ENCODE data around the gene ISL2.

Gene ISL2

DNA sequence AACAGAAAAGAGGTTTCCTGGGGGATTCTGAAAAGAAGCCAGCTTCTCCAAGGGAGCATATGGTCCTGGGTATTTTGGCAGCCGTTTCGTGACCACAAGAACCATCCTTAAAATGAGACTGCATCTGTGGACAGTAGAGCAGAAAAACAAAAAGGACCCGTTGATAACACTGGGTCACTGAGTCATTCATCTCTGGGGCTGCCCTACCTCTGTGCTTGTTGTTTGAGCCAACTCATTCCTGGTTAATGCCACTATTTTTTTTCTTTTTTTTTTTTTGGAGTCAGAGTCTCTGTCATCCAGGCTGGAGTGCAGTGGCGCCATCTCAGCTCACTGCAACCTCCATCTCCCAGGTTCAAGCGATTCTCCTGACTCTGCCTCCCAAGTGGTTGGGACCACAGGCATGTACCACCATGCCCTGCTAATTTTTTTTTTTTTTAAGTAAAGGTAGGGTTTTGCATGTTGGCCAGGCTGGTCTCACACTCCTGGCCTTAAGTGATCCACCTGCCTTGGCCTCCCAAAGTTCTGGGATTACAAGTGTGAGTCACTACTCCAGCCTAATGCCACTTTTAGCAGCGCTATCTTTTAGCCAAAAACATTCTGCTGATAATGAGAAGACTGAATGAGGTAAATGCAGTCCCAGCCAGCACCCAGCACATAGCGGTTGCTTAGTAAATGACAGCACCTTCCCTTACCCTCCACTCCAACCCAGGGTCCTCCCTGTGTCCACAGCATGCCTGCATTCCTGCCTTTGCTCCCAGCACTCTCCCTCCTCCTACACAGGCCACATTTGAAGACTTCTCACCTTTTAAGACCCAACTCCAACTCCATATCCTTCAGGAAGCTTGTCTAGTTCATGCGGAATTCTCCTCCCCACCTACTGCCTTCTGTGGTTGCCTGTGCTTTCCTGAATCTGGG is 9.1 kb upstream of the ISL2 start:
- Histone ChIP-seq H3K27ac (ENCODE audit: low read length) (no peak overlapping the region), H3K9me3 (ENCODE audit: control insufficient read depth, insufficient read depth, low read length) (no peaks in the 10 kb centered on the region), H3K27me3 (ENCODE audit: control insufficient read depth, insufficient read depth, low read length) (no peaks in the 10 kb centered on the region), H3K4me3 (ENCODE audit: low read length) (no peak overlapping the region), H3K36me3 (ENCODE audit: control insufficient read depth, insufficient read depth, low read length) (no peaks in the 10 kb centered on the region), H3K4me1 (ENCODE audit: control insufficient read depth, insufficient read depth, low read length) (no peaks in the 10 kb centered on the region)
- DNase-seq (ENCODE audit: low read depth, low spot score), result no peak
- no CpG with 5 or more reads among the region's 8 CpGs for WGBS (ENCODE audit: insufficient coverage, insufficient read length)

DNA sequence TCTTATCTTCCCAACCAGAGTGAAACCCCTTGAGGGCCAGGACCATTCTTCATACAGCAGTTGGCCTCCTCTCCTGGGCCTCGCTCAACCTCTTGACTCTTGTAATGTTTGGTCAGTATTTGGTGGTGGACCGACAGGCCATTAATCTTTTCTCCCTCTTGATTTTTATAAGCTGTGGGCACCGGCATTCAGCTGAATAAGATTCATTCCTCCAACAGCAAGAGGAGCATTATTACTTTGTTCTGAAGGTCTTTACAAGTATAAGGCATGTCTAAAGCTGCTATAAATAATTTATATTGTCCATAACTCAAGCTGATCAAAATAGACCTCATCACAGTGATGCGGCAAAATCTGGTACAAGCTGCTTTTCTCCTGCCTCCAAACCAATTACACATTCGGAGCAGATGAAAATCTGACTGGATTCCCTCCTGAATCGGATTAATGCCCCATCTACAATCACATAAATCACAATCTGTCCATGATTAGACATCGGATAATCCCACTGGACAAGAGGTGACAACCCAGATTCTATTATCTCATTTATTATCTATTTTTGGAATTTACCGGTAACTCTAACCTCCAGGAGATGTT is 8.4 kb upstream of the ISL2 start:
- H3K4me1 ChIP-seq (ENCODE audit: control insufficient read depth, insufficient read depth, low read length), result no peaks in the 10 kb centered on the region
- H3K36me3 ChIP-seq (ENCODE audit: control insufficient read depth, insufficient read depth, low read length), result no peaks in the 10 kb centered on the region
- DNase-seq (ENCODE audit: low read depth, low spot score), result no peak
- no peak overlapping the region for H3K4me3 ChIP-seq (ENCODE audit: low read length)
- no peaks in the 10 kb centered on the region for H3K9me3 ChIP-seq (ENCODE audit: control insufficient read depth, insufficient read depth, low read length)
- WGBS (ENCODE audit: insufficient coverage, insufficient read length), result no CpG with 5 or more reads among the region's 8 CpGs
- no peaks in the 10 kb centered on the region for H3K27me3 ChIP-seq (ENCODE audit: control insufficient read depth, insufficient read depth, low read length)
- no peak overlapping the region for H3K27ac ChIP-seq (ENCODE audit: low read length)

DNA sequence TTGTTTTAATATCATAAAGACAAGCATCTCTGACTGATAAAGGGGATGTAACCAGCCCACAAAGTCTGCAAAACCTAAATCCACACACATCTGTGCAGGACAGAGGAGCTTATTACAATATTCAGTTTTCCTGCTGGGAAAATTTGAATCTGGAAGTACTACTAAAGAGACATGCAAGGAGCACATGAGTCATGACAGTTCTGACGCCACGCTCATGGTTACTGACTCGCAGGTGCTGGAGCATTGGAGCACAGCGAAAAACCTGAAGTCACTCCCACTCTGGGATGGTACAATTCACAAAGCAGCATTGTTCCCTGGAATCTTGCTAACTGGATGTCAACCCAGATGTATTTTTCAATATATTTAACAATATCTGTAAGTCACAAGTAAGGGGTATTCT is 7.6 kb upstream of the ISL2 start:
- DNase-seq (ENCODE audit: low read depth, low spot score), result no peak
- WGBS (ENCODE audit: insufficient coverage, insufficient read length), result no CpG with 5 or more reads among the region's 4 CpGs
- H3K4me3 ChIP-seq (ENCODE audit: low read length), result no peak overlapping the region
- H3K27ac ChIP-seq (ENCODE audit: low read length), result no peak overlapping the region
- peaks cover under 1% of the 10 kb centered on the region; the same call in 1 of the 2 replicates for H3K4me1 ChIP-seq (ENCODE audit: control insufficient read depth, insufficient read depth, low read length)
- H3K27me3 ChIP-seq (ENCODE audit: control insufficient read depth, insufficient read depth, low read length), result no peaks in the 10 kb centered on the region
- H3K9me3 ChIP-seq (ENCODE audit: control insufficient read depth, insufficient read depth, low read length), result no peaks in the 10 kb centered on the region
- H3K36me3 ChIP-seq (ENCODE audit: control insufficient read depth, insufficient read depth, low read length), result no peaks in the 10 kb centered on the region

DNA sequence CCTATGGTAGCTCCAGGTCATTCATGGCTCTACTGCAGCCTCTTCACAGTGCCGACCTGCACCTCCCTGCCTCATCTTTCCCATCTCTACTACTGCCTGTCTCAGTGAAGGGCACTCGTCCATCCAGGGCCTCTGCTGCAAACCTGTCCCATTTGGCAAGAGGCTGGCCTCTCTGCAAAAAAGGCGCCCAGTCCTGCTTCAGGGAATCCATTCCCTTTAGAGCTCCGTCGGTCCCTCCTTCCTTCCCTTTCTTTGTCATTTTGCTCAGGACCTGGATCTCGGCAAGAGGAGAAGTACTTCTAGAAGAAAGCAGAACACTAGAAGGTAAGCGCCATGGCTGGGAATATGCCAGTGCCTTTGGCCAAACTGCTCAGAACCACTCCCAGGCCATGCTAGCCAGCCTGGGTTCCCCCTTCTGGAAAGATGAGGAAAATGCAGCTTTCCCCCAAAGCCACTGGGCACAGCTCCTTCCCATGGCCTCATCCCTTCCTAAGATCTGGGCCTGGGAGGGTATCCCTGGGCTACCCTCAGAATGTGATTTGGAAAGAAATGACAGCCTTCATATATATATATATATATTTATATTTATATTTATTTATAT is 6.4 kb upstream of the ISL2 start:
- no peak overlapping the region for H3K4me3 ChIP-seq (ENCODE audit: low read length)
- no CpG with 5 or more reads among the region's 7 CpGs for WGBS (ENCODE audit: insufficient coverage, insufficient read length)
- H3K36me3 ChIP-seq (ENCODE audit: control insufficient read depth, insufficient read depth, low read length), result no peaks in the 10 kb centered on the region
- no peaks in the 10 kb centered on the region for H3K9me3 ChIP-seq (ENCODE audit: control insufficient read depth, insufficient read depth, low read length)
- peaks cover 1% of the 10 kb centered on the region; the same call in 1 of the 2 replicates for H3K4me1 ChIP-seq (ENCODE audit: control insufficient read depth, insufficient read depth, low read length)
- no peak for DNase-seq (ENCODE audit: low read depth, low spot score)
- no peak overlapping the region for H3K27ac ChIP-seq (ENCODE audit: low read length)
- H3K27me3 ChIP-seq (ENCODE audit: control insufficient read depth, insufficient read depth, low read length), result no peaks in the 10 kb centered on the region; the same call in 1 of the 2 replicates

DNA sequence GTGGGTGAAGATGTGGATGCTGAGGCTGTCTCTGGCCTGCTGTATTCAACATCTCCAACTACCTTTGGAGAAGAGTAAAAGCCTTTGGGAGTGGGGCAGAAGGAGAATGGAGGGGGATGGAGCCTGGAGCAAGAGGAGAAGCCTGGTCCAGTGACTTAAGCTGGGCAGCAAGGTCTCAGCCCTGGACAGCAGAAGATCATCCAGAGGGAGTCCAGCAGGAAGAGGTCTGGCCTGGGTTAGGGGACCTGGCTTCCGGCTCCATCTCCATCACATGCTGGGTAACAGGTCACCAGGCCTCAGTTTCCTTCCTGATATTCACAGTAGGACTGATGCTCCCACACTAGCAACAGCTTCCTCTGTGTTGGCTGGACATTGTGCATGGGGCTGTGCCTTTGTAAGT is 3.8 kb upstream of the ISL2 start:
- Histone ChIP-seq H3K4me1 (ENCODE audit: control insufficient read depth, insufficient read depth, low read length) (peaks cover 3% of the 10 kb centered on the region; the same call in 1 of the 2 replicates), H3K36me3 (ENCODE audit: control insufficient read depth, insufficient read depth, low read length) (no peaks in the 10 kb centered on the region), H3K27me3 (ENCODE audit: control insufficient read depth, insufficient read depth, low read length) (peaks cover 10% of the 10 kb centered on the region), H3K9me3 (ENCODE audit: control insufficient read depth, insufficient read depth, low read length) (no peaks in the 10 kb centered on the region), H3K27ac (ENCODE audit: low read length) (no peak overlapping the region), H3K4me3 (ENCODE audit: low read length) (no peak overlapping the region)
- DNase-seq (ENCODE audit: low read depth, low spot score), result no peak
- WGBS (ENCODE audit: insufficient coverage, insufficient read length), result no CpG with 5 or more reads among the region's 1 CpG

DNA sequence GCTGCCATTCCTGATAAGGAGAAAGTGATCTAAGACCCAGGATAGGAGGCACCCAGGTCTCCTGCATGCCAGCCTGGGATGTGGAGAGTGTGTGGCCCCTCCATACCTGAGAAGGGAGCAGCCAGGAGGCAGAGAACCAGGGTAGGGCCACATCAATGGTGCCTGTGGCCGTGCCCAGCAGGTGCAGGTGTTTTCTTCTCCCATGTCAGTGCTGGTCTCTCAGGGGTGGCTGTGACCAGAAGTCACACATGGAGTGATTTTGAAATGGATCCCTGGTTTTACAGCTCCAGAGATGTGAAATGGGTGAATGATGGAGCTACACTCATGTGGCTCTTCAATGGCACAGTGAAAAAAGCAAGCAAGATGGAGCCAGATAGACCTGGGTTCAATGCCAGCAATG is 3.3 kb upstream of the ISL2 start:
- Histone ChIP-seq H3K4me3 (ENCODE audit: low read length) (no peak overlapping the region), H3K4me1 (ENCODE audit: control insufficient read depth, insufficient read depth, low read length) (peaks cover 5% of the 10 kb centered on the region; the same call in 1 of the 2 replicates), H3K27ac (ENCODE audit: low read length) (no peak overlapping the region), H3K36me3 (ENCODE audit: control insufficient read depth, insufficient read depth, low read length) (no peaks in the 10 kb centered on the region), H3K9me3 (ENCODE audit: control insufficient read depth, insufficient read depth, low read length) (no peaks in the 10 kb centered on the region), H3K27me3 (ENCODE audit: control insufficient read depth, insufficient read depth, low read length) (peaks cover 15% of the 10 kb centered on the region)
- no CpG with 5 or more reads among the region's 1 CpG for WGBS (ENCODE audit: insufficient coverage, insufficient read length)
- no peak for DNase-seq (ENCODE audit: low read depth, low spot score)

DNA sequence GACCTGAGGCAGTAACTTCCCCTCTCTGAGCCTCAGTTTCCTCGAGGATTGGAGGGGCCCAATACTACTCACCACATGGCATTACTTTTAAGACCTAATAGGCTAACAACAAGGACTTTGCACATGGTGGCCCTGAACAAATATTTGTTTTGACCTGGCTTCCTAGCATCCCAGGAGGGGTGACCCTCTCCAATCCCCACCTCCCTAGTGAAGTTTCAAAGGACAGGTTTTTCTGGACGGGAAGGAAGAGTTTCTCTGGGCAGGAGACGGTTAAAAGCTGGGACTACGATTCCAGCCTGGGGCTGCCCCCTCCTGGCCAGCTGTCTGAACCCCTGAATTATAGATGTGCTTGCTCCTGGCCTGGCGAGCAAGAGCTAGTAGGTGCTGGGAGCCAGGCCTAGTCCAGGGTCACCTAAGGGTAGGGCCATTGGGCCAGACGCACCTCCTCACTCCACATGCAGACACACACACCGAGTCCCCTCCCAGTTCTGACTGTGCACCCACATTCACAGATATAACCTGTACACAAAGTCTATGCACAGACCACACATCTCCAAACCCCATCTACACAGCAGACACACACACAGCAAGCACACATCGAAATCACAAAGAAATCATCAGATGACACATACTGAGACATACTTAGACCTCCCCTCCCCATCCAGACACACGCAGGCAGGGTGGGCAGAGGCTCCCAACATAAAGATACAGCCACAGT is 2.7 kb upstream of the ISL2 start:
- H3K27me3 ChIP-seq (ENCODE audit: control insufficient read depth, insufficient read depth, low read length), result peaks cover 20% of the 10 kb centered on the region
- H3K36me3 ChIP-seq (ENCODE audit: control insufficient read depth, insufficient read depth, low read length), result no peaks in the 10 kb centered on the region
- H3K9me3 ChIP-seq (ENCODE audit: control insufficient read depth, insufficient read depth, low read length), result no peaks in the 10 kb centered on the region
- H3K4me1 ChIP-seq (ENCODE audit: control insufficient read depth, insufficient read depth, low read length), result peaks cover 8% of the 10 kb centered on the region
- DNase-seq (ENCODE audit: low read depth, low spot score), result no peak
- no peak overlapping the region for H3K27ac ChIP-seq (ENCODE audit: low read length)
- WGBS (ENCODE audit: insufficient coverage, insufficient read length), result no CpG with 5 or more reads among the region's 9 CpGs
- H3K4me3 ChIP-seq (ENCODE audit: low read length), result no peak overlapping the region

DNA sequence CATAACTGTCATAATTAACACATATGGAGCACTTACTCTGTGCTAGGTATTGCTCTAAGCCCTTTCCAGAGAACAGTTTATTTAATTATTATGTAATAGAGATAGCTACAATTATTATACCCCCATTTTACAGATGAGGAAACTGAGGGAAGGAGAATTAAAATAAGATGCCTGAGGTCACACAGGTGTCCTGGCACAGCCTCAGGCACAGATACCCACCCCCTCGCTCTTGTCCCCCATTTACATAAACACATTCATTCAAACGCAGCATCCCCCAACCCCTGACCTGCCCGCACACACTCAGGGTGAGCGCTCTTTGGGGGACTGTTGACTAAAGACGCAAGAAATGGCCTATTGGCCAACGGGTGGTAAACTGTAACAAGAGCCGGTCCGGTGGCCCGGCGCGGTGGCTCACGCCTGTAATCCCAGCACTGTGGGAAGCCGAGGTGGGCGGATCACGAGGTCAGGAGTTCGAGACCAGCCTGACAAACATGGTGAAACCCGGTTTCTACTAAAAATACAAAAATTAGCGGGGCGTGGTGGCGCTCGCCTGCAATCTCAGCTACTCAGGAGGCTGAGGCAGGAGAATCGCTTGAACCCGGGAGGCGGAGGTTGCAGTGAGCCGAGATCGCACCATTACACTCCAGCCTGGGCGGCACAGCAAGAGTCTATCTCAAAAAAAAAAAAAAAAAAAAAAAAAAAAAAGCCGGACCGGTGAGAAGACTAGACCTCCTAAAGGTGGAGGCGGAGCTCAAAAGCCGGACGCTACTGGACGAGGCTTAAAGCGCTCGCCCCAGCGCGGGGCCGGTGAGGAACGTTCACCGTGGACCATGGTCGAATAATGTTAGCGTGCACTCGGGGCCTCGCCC is 1.9 kb upstream of the ISL2 start:
- Histone ChIP-seq H3K27me3 (ENCODE audit: control insufficient read depth, insufficient read depth, low read length) (peaks cover 28% of the 10 kb centered on the region), H3K9me3 (ENCODE audit: control insufficient read depth, insufficient read depth, low read length) (no peaks in the 10 kb centered on the region), H3K36me3 (ENCODE audit: control insufficient read depth, insufficient read depth, low read length) (no peaks in the 10 kb centered on the region), H3K4me3 (ENCODE audit: low read length) (peak overlapping the region; percentile 4; the same call in 1 of the 2 replicates), H3K27ac (ENCODE audit: low read length) (no peak overlapping the region), H3K4me1 (ENCODE audit: control insufficient read depth, insufficient read depth, low read length) (peaks cover 8% of the 10 kb centered on the region)
- no CpG with 5 or more reads among the region's 44 CpGs for WGBS (ENCODE audit: insufficient coverage, insufficient read length)
- DNase-seq (ENCODE audit: low read depth, low spot score), result no peak

DNA sequence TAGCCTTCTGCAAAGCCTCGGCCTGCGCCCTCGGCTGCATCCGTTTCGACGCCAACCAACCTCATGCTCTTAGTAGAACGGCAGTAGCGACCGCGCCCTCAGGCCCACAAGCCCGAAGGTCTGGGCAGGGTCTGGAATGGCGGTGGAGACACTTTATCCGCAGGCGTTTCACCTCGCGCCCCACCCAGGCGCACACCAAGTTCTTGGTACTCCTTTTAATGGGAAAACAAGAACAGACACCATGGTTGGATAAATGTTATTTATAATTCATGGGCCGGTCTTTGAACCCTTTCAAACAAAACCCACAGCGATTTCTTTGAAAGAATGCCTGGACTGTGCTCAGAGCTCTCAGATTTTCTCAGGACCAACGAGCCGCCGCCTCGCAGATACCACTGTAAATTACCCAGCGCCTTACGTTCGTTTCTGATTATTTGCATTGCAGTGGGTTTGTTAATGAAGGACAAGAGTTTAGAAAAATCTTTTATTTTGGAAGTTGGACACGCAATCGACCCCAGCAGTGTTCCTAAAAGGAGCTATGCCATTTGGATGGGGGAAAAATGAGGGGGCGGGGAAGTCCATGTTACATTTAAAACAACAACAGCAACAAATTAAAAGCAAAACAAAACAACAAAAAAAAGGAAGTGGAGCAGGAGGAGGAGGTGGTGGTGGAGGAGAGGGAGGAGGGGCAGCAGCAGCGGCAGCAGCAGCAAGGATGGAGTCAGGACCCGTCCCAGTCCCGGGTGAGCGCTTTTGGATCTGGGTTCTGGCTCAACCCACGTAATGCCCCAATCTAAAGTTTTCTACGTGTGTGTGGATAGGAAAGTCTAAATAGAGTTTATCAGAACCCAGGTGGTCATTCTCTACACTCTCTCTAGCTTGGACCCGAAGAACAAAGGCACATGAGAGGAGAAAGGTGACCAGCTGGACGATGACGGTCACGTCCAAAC is 993 bp upstream of the ISL2 start:
- Histone ChIP-seq H3K9me3 (ENCODE audit: control insufficient read depth, insufficient read depth, low read length) (no peaks in the 10 kb centered on the region), H3K27ac (ENCODE audit: low read length) (no peak overlapping the region), H3K4me1 (ENCODE audit: control insufficient read depth, insufficient read depth, low read length) (peaks cover 10% of the 10 kb centered on the region), H3K4me3 (ENCODE audit: low read length) (peak overlapping the region; percentile 44; the same call in 1 of the 2 replicates), H3K36me3 (ENCODE audit: control insufficient read depth, insufficient read depth, low read length) (no peaks in the 10 kb centered on the region), H3K27me3 (ENCODE audit: control insufficient read depth, insufficient read depth, low read length) (peaks cover 37% of the 10 kb centered on the region)
- no peak for DNase-seq (ENCODE audit: low read depth, low spot score)
- WGBS (ENCODE audit: insufficient coverage, insufficient read length), result no CpG with 5 or more reads among the region's 39 CpGs
